Measurements from ENCODE around the gene WDR90. TPM values are rescaled to one million over a fixed set of nuclear protein-coding genes. Genes with fewer than 3 reads are reported as not detected.

The WDR90 gene
- total and polyA plus RNA-seq, 3 donors from 2014 or later, result 102 to 195 (median 155) TPM

DNA sequence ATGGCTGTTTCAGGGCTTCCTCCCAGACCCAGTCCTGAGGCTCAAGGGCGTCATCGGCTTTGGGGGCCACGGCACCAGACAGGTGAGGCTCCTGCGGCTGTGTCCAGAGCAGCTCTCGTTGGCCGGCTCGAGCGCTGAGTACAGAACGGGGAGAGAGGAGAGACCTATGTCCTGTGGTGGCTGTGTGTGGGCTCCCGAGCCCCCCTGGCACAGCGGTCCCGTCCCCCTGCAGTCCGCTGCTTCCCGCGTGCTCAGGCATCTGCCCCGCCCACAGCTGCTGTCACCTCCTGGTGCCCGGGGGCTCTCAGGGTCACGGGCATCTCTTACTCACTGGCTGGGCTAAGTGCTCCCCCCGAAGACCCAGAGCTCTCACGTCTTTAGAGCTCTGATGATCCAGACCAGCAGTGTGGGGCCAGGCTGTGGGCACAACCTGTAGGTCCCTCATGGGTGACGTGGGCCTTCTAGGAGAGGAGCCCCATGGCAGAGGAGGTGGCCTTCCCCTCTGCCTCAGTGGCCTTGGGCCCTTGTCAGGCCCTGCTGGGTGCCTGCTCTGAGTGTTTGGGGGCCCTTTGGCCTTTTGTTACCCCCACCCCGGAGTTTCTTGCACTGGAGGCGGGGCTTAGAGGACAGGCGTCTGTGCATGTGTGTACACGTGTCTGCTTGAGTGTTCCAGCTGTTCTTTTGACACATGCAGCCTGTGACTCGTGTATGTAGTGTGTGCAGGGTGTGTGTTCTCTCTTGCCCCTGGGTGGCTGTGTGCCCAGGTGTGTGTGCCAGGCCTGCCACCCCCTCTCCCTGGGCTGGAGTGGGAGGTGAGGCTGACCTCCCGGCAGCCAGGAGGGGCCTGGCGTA lies 3.5 kb downstream of the WDR90 start:
- peaks cover 17% of the 10 kb centered on the region for H3K4me1 ChIP-seq
- TF ChIP-seq, protein P1, sequence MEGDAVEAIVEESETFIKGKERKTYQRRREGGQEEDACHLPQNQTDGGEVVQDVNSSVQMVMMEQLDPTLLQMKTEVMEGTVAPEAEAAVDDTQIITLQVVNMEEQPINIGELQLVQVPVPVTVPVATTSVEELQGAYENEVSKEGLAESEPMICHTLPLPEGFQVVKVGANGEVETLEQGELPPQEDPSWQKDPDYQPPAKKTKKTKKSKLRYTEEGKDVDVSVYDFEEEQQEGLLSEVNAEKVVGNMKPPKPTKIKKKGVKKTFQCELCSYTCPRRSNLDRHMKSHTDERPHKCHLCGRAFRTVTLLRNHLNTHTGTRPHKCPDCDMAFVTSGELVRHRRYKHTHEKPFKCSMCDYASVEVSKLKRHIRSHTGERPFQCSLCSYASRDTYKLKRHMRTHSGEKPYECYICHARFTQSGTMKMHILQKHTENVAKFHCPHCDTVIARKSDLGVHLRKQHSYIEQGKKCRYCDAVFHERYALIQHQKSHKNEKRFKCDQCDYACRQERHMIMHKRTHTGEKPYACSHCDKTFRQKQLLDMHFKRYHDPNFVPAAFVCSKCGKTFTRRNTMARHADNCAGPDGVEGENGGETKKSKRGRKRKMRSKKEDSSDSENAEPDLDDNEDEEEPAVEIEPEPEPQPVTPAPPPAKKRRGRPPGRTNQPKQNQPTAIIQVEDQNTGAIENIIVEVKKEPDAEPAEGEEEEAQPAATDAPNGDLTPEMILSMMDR (IDR thresholded peaks at IDR 0.05), result no peak
- no peak for TF ChIP-seq POLR2A (IDR thresholded peaks at IDR 0.05)
- 88 to 91% methylated on average over 6 to 28 of the region's 28 CpGs for WGBS, 2 donors
- H3K27ac ChIP-seq, result no peak overlapping the region
- no peak for DNase-seq
- no peaks in the 10 kb centered on the region for H3K36me3 ChIP-seq (ENCODE audit: low read depth, missing control alignments)
- intact Hi-C loops (cut with DNase I; ENCODE audit: low total_unique reads), result no loop called here
- H3K4me3 ChIP-seq, result no peak overlapping the region
- H3K9me3 ChIP-seq, result no peaks in the 10 kb centered on the region
- no peaks in the 10 kb centered on the region for H3K27me3 ChIP-seq

DNA sequence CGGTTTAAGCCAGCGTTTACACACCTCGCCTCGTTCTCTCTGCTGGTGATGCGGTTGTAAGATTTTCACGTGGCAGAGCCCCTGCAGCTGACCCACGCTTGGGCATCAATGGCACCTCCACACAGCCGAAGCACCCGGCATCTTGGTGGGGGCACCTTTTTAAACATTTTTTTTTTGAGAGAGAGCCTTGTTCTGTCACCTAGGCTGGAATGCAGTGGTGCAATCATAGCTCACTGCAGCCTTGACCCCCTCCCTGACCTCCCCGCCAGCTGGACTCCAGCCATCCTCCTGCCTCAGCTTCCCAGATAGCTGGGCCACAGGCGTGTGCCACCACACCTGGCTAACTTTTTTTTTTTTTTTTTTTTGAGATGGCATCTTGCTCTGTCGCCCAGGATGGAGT lies 4.9 kb downstream of the WDR90 start:
- intact Hi-C loops (cut with DNase I; ENCODE audit: low total_unique reads), result no loop called here
- Histone ChIP-seq H3K4me1 (peaks cover 7% of the 10 kb centered on the region), H3K9me3 (no peaks in the 10 kb centered on the region), H3K27ac (no peak overlapping the region), H3K27me3 (no peaks in the 10 kb centered on the region), H3K36me3 (ENCODE audit: low read depth, missing control alignments) (no peaks in the 10 kb centered on the region), H3K4me3 (no peak overlapping the region)
- 88 to 89% methylated on average over 12 of the region's 12 CpGs for WGBS, 2 donors
- no peak for DNase-seq
- TF ChIP-seq, protein P1 (IDR thresholded peaks at IDR 0.05), result no peak
- TF ChIP-seq POLR2A (IDR thresholded peaks at IDR 0.05), result no peak

DNA sequence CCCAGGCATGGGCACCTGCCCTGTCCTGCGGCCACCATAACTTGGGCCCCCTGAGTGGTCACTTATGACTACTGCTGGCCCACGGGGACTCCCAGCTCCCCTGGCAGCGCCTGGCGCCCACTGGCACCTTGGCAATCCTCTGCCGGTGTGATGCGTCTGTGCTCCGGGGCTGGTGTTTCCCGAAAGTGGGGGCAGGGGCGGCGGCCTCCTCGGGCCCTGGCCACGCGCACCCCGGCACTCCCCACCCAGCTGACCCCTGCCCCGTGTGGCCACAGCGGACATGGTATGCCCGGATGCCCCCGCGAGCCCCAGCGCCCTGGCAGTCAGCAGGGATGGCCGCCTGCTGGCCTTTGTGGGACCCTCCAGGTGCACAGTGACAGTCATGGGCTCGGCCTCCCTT lies 8.3 kb downstream of the WDR90 start:
- H3K27ac ChIP-seq, result no peak overlapping the region
- no peaks in the 10 kb centered on the region for H3K27me3 ChIP-seq
- H3K4me3 ChIP-seq, result no peak overlapping the region
- WGBS, 2 donors, result 94 to 95% methylated on average over 15 of the region's 22 CpGs
- DNase-seq, result no peak
- TF ChIP-seq, protein P1 (IDR thresholded peaks at IDR 0.05), result no peak
- no peak for TF ChIP-seq POLR2A (IDR thresholded peaks at IDR 0.05)
- H3K9me3 ChIP-seq, result no peaks in the 10 kb centered on the region
- peaks cover 12% of the 10 kb centered on the region for H3K4me1 ChIP-seq
- intact Hi-C loops (cut with DNase I; ENCODE audit: low total_unique reads), result no loop called here
- no peaks in the 10 kb centered on the region for H3K36me3 ChIP-seq (ENCODE audit: low read depth, missing control alignments)

DNA sequence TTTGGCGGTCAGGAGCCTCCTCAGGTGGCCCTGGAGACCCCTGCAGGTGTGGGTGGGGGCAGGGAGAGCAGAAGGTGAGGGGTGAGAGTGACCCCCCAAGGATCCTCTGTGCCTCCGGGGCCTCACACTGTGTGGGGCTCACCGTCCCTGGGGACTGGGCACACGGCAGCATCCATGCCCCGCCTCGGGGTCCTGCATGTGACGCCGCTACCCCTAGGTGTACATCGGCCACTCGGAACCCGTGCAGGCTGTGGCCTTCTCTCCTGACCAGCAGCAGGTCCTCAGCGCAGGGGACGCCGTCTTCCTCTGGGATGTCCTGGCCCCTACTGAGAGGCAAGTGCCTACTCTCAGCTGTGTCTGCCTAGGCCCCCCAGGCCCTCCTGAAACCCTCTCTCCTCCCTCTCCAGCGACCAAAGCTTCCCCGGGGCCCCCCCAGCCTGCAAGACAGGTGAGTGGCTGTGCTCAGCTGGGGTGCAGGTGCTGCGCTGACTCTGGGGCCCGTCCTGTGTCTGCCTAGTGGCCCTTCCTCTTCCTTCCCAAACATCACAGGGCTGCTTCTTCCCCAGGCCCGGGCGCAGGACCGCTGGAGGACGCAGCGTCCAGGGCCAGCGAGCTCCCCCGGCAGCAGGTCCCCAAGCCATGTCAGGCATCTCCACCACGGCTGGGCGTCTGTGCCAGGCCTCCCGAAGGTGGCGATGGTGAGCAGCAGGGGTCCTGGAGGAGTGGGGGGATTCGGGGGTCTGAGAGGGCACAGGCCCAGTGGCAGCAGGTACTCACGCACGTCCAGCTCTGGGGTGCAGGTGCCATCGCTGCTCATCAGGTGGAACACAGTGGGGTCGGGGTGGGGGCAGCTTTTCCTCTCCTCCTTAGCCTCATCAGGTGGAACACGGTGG lies 9.8 kb downstream of the WDR90 start:
- H3K36me3 ChIP-seq (ENCODE audit: low read depth, missing control alignments), result no peaks in the 10 kb centered on the region

More for the DNA sequence above, 9.8 kb downstream of the WDR90 start:
- Histone ChIP-seq H3K4me1 (peaks cover 12% of the 10 kb centered on the region), H3K27me3 (no peaks in the 10 kb centered on the region), H3K4me3 (no peak overlapping the region), H3K27ac (no peak overlapping the region), H3K9me3 (no peaks in the 10 kb centered on the region)
- 86 to 88% methylated on average over 17 to 34 of the region's 35 CpGs for WGBS, 2 donors
- TF ChIP-seq POLR2A (IDR thresholded peaks at IDR 0.05), result no peak
- TF ChIP-seq, protein P1 (IDR thresholded peaks at IDR 0.05), result no peak
- intact Hi-C loops (cut with DNase I; ENCODE audit: low total_unique reads), result no loop called here
- DNase-seq, result no peak
